NCI-H2227 treated with DMSO at 0.1 percent for 48 hours (cell line): ENCODE results near the gene IFI44L.

Experiments
- DNase-seq: peaks from one replicate; lab custom pipeline; 2025; lab: John Stamatoyannopoulos, UW

IFI44L gene

DNA sequence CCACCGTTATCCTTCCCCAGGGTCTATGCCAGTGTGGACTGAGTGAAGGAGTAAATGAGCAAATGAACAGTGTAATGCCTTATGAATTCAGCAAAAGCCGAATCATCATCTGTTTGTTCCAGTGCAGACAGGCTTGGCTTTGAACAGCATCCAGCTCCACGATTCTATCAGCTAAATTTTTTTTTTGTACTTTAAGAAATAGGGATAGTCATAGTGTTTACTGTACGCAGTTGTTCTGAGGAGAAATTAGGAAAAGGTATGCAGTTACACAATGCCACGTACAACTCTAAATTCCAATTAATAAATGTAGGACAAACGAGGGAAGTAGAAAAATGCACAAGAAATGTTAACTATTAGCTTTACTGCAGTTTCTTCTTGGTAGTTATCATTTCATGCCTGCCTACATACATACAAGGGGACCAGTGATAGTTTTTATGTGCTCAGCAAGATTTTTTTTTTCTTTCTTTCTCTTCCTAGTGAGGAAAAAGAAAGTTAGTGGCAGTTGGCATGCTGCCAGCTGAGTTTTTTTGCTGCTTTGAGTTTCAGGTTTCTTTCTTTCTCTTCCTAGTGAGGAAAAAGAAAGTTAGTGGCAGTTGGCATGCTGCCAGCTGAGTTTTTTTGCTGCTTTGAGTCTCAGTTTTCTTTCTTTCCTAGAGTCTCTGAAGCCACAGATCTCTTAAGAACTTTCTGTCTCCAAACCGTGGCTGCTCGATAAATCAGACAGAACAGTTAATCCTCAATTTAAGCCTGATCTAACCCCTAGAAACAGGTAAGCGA, at the start of gene IFI44L:
Gene IFI44L, plus strand, starts transcription at position 646 of the 777 bp plus-strand sequence. CDS start 7,468 bp downstream, outside the sequence.
- no peak for DNase-seq

DNA sequence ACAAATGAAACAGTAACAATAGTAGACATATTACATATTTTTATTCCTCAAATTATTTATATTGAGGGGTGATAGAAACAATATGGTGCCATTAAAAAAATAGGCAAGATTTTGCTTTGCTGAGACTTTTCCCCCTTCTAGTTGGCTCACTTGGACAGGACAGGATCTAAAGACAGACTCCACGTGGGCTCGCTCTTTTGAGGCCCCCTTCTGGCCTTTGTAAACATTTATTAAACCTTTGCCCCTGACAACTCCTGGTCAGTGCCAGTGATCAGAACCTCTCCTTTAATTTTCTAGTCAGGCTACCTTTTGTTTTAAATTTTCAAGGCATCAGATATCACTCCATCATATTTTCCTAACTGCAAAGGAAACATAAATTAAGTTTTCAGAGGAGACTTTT, 49.7 kb upstream of the IFI44L start:
- DNase-seq = no peak

DNA sequence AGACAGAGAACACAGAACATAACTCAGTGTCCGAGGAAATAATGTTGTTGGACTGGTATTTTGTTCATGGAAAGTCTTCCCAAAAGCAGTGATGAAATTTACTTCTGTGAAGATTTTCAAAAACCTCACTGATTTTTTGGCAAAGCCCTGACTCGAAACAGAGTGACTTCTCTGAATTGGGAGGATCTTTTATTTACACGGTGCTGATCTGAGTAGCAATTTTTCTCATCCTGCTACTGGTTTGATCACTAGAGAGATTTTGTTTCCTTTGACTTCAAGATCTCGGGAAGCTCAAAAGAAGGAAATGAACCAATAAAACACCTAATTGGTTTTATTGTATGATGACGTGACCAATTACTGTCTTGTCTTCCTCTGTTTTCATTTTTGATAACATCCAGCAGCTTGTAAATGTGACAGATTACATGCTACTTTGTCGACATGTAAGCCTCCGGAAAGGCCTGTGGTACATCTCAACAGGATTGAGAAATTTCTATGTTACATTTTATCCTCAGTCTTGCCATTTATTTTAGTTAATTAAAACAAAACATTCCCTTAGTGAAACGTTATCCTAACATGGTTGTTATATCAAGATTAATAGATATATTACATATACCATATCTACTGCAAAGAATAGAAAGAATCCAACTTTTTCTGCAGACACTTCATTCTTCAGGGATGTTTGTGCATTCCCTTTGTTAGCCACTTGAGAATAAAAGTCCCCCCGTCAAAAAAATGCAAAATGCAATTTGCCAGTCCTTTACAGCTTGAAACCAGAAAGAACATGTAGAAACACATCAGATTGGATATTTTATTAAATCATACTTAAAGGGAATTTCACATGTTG, 42.8 kb upstream of the IFI44L start:
- DNase-seq = no peak

DNA sequence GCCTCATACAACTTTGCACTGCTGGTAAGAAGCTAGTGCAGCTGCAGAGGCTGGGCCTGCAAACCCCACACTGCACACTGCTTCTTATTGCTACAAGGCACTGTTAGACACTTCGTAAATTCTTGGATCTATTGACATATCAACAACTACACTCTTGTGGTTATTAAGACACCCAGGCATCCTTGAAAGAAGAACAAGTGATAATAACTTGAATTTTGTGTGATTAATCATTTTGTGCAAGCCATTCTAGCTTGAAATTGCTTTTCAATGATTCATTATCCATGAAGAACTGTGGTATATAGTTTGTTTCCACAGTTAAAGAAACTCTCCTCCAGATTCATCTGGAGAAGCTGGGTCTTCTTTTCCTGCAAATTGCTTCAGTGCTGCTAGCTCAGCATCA, 33.7 kb upstream of the IFI44L start:
- DNase-seq = no peak

GRCh38 chr1:78587211-78587610, 33.0 kb upstream of the IFI44L start:
- DNase-seq = no peak

- no peak for DNase-seq
These were observed 28.3 kb upstream of the IFI44L start for GRCh38 chr1:78591971-78592370.

GRCh38 chr1:78599294-78599693, 21.0 kb upstream of the IFI44L start:
- DNase-seq = no peak

GRCh38 chr1:78601068-78601467, 19.2 kb upstream of the IFI44L start:
- DNase-seq = no peak

DNA sequence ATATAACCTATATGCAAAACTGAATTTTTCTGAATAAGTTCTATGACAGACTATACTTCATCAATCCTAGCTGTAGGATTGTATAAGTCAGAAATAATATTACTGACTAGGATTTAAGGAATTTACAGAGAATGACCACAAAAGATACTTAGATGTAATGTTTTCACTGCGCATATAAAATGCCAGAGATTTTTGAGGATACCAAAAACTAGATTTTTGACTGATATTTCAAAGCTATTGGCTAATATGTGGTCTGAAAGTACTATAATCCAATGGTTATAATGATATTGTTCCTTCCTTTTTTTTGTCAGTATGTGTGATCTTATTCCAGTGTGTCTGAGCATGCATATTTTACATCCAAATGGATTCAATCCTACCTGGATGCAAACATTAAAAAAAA, 17.0 kb upstream of the IFI44L start:
- DNase-seq = no peak

DNA sequence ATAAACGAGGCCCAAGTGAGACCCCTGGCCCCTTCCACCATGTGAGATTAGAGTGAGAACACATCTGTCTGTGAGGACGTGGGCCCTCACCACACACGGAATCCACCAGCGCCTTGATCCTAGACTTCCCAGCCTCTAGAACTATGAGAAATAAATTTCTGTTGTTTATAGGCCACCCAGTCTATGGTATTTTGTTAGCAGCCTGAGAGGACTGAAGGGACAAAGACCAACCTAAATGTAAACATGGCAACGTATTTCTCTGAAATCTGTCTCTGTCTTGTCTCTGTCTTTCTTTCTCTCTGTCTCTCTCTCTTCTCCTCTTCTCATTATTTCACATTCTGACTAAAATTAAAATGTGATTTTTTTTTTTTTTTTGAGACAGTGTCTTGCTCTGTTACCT, 15.6 kb upstream of the IFI44L start:
- DNase-seq = no peak

DNA sequence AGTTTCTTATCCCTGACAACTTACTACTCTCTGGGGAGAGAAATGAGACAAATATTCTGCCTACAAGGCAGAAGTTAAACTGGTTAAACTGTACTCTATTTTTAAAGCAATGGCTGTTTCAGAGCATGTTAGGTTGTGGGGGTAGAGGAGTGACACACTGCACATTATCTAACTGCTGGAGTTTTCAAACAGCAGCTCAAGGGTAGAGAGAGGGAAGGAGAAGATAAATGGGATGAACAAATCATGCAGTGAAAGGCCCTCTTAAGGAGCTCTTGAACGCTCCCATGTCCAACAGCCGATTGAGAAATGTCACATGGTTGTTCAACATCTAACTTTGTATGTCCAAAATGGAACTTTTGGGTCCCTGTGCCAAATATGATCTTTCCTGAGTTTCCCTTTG, 14.0 kb upstream of the IFI44L start:
- DNase-seq = no peak

DNA sequence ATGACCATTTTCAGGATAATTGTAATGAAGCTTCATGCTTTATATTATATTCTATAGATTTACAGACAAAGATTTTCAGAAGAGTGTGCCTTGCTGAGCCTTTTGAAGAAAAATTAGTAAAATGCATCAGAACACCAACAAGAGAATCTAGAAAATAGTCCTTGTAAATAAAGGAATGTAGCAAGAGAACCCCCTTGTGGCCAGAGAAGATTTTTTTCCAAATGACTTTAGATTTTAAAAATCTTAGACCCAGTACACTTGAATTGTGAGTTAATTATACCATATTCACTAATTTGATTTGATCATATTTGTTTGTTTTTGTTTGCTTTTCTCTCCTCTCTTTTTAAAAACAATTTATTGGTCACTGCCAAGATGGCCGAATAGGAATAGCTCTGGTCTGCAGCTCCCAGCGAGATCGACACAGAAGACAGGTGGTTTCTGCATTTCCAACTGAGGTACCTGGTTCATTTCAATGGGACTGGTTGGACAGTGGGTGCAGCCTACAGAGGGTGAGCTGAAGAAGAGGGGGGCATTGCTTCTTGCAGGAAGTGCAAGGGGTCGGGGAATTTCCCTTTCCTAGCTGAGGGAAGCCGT, 12.8 kb upstream of the IFI44L start:
- DNase-seq = no peak

GRCh38 chr1:78607944-78608343, 12.3 kb upstream of the IFI44L start:
- no peak for DNase-seq

DNA sequence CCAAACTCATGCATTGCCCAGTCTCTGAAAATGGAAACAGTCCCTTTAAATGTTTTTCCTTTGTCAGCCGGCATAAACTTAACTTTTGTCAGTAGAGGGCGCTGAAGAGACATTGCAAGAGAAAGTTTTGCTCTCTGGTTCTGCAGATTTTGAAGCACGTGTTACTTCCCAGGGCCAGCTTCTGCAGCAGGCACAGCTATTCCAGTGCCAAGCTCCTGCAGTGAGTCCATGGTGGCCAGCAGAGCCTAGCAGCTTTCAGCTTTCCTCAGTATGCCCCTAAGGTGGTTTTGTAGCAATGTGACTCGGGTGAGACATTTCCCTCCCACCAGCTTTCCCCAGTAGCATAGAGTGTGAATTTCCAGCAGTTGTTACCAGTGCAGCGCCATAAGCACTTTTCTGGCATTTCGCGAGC, 2.6 kb upstream of the IFI44L start:
- DNase-seq = no peak

- no peak for DNase-seq
These were observed 1.2 kb upstream of the IFI44L start for GRCh38 chr1:78619032-78619431.

DNA sequence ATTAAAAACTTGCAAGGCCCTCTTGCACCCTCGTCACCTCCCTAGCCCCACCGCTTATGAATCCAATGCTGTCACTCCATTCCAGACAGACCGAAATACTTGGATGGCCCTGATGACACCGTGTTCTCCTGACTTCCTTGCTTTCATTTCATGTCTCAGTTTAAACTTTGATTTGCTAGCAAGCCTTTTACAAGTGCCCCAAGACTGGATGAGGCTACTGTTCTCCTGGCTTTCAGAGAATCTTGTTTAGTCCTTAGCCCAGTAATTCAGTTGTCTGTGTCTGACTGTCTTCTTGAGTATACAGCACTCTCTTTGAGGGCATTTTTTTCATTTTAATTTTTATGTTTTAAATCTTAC, 824 bp upstream of the IFI44L start:
- no peak for DNase-seq

- DNase-seq = no peak
These were observed 418 bp downstream of the IFI44L start for GRCh38 chr1:78620666-78621065.

DNA sequence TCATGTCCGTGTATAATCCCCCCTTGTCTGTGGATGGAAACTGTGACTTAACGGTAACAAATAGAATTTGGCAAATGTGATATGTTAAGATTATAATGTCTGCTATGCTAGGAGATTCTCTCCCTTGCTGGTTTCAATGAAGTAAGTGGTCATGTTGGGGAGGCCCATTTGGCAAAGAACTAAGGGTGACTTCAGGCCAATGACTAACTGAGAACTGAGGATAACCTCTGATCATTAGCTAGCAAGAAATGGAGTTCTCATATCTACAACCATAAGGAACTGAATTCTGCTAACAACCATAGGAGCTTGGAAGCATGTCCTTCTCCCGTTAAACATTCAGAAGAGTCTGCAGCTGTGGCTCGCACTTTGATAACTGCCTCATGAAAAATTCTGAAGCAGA, 2.3 kb downstream of the IFI44L start:
- DNase-seq = no peak

- DNase-seq = no peak
These were observed 3.8 kb downstream of the IFI44L start for GRCh38 chr1:78624035-78624434.

- no peak for DNase-seq
These were observed 7.1 kb downstream of the IFI44L start for GRCh38 chr1:78627321-78627720.

DNA sequence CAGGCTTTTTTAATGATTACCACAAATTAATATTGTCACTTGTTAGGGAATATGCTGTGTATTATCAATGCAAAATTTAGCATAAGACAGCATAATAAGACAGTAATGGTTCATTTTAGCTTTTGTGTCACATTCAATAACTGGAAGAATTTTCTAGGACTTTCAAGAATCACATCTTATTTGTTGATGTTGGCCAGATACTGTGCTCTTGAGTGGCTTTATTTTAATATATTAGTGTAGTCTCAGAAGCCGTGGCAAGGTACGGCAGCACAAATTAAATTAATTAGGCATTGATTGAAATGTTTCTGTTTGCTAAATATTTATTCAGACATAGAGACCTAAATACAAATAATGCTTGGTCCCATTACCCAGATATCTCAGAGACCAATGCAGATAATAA, 10.4 kb downstream of the IFI44L start:
- DNase-seq = no peak

GRCh38 chr1:78633209-78633608, 13.0 kb downstream of the IFI44L start:
- DNase-seq = no peak

- no peak for DNase-seq
These were observed 20.2 kb downstream of the IFI44L start for GRCh38 chr1:78640462-78640861.
